Hematopoietic multipotent progenitor cell treated with erythropoietin and hydrocortisone succinate and interleukin-3 and kit ligand, for 17 days (in vitro differentiated cells): Measurements from ENCODE around the gene TNFRSF25.
"Not testable (repeated sequence)": the region's sequence is repeated elsewhere in the genome, so short reads cannot be mapped to it uniquely, and the experiment has no call there.

Experiments
- DNase-seq: peaks from one replicate; pipeline ENCODE4 v3.0.0-alpha.2; 2015; ENCODE audit warnings: low spot score

The TNFRSF25 gene

DNA sequence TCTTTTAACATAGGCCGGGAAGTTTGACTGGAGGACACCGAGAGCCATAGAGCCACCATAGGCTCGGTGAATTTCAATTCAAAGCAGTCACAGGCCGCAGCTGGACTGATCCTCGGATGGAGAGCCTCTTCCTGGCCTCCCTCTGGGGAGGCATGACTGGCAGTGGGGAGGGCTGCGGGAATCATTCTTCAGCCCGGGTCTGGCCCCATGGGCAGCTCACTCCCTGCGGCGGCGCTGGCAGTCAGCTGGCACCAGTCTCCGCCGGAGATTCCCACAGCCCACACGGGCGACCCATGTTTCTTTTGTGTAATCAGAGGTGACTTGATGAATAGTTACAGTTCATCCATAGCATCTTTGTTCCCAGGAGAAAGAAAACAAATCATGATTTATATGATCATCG is 30.8 kb downstream of the TNFRSF25 start:
- DNase-seq = no peak

- DNase-seq = no peak
Measured at GRCh38 chr1:6434186-6434585, 31.8 kb downstream of the TNFRSF25 start.

DNA sequence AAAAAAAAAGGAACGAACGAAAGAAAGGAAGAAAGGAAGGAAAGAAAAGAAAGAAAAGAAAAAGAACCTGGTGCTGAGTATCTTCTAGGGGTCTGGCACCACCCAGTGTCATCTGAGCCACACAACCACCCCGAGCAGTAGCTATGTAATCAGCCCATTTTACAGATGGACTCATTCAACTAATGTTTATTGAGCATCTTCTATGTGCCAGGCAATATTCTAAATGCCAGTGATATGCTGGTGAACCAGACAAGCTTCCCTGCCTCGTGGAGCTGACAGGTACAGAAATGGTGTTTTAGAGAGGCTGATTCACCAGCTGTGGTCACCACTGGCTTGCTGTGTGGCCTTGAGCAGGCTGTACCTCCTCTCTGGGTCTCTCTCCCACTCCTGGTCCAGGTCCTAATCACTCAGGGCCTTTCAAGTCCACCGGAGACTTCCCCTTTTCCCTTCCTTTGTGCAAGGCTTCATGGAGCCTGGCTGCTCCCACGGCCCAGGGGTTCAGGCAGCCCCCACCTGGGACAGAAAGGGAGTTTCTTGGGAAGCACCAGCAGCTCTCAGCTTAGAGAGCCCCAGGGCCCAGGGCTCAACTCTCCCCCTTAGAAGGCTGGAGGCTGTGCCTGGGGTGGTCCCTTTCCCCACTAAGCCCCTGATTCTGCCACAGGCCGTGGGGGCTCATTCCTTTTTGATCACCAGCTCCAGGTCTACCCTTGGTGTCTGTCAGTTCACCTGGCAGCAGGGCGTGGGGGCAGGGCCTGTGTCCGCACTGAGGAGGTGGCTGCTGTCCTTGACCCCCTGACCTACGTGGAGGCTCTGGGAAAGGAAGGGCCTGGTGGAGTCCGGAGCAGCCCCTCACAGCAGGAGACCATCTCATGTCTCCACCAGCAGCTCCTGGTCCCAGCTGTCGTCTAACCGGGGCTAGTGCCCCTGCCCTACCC is 34.1 kb downstream of the TNFRSF25 start:
- not testable (repeated sequence) for DNase-seq

GRCh38 chr1:6429660-6430411 is 36.1 kb downstream of the TNFRSF25 start:
- DNase-seq = peak; percentile 55

GRCh38 chr1:6428453-6428852 is 37.5 kb downstream of the TNFRSF25 start:
- not testable (repeated sequence) for DNase-seq

DNA sequence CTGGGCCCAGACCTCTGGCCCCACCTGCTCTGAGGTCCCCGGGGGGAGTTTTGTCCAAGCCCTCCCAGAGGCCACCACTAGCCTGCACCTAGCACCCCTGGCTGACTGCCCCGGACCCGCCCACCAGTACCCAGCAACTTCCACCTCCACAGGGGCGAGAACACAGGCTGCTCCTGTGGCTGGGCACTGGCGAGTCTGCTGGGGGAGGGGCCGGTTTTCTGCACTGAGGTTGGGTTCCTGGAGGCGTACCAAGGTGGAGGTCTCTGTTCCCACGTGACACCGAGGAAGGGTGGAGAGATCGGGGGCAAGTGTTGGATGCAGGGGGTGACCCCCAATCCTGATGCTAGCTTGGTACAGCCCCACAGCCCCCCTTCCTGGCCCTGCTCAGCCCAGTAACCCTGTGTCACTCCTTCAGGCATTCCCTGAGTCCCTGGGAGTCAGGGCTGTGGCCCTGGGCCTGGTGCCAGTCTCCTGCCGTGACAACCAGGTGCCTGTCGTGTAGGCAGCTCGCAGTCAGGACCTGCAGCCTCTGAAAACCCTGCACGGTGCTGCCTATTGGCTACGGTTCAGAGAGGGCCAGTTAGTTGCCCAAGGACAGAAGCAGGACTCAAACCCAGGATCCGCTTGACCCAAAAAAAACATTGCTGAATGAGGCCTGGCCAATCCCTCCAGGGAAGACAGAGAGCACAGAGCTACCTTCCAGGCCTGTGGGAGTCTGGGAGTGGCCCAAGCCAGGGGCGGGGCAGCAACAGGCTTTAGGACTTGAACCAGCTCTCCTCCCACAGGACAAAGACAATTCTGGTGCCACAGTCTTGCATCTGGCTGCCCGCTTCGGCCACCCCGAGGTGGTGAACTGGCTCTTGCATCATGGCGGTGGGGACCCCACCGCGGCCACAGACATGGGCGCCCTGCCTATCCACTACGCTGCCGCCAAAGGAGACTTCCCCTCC is 38.3 kb downstream of the TNFRSF25 start:
- peak; percentile 37 for DNase-seq

DNA sequence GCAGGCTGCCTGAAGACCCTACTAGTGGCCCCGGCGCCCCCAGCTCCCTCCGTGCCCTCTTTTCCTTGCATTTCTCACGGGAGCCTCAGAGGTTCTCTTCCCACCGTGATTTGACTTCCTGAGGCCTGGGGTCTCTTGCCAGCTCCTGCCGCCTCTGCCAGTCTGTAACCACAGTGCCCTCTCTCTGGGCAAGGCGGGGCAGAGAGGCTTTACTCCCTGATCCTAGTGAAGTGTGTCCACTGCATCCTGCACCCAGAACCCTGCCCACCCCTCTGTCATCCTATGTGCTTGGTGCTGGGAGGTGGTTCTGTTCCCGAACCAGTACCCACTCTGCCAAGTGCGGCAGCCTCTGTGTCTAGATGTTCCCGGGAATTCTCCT is 39.0 kb downstream of the TNFRSF25 start:
- DNase-seq = no peak

DNA sequence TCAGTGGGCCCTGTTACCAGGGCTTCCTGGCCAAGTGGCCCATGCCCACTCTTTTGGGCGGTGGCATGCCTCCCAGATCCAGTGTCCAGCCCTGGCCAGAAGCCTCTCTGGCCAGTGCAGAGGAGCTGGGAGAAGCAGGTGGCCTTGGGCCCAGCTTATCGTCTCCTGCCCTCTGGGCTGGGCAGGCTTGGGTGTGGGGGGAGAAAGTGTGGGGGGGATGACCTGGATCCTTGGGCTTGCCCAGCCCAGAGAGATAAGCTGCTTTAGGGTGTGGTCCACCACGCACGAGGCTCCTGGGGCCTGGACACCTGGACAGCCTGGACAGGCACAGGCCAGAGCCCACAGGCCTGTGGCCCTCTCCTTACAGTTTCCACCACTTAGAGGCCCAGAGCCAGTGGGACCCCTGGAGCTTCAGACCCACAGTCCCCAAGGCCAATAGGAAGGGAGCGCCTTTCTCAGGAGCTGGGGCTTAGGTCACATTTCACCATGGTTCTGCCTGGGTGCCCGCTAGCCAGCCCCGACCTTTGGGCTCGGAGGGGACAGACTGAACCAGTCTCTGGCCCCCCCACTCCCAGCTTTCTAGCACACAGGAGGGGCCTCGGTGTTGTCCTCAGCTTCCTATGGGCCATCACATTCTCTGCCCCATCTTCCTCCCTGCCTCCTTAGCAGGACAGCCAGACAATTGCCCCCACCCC is 39.5 kb downstream of the TNFRSF25 start:
- DNase-seq = peak; percentile 59

DNA sequence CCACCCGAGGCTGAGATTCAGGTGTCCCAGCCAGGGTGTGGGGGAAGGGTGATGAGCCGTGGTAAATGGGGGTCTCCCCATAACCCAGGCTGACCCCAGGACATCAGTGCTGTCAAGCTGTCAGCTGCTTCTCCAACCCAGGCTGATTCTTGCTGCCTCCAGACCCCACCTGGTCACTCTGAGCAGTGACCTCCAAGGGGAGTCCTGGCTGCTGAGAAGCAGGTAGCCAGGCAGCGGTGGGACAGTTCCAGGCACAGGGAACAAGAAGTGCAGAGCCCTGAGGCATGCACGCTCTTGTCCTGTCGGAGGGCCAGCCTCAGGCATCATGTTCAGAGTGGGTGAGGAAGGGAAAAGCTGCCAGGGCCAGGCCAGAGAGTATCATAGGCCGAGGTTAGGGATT is 40.3 kb downstream of the TNFRSF25 start:
- no peak for DNase-seq

GRCh38 chr1:6424619-6425593 is 41.1 kb downstream of the TNFRSF25 start, which contains the start of gene ESPN:
TSS of gene ESPN (plus strand) at chr1:6424776. CDS start at chr1:6424956, 180 bp downstream.
- DNase-seq = peak; percentile 32

DNA sequence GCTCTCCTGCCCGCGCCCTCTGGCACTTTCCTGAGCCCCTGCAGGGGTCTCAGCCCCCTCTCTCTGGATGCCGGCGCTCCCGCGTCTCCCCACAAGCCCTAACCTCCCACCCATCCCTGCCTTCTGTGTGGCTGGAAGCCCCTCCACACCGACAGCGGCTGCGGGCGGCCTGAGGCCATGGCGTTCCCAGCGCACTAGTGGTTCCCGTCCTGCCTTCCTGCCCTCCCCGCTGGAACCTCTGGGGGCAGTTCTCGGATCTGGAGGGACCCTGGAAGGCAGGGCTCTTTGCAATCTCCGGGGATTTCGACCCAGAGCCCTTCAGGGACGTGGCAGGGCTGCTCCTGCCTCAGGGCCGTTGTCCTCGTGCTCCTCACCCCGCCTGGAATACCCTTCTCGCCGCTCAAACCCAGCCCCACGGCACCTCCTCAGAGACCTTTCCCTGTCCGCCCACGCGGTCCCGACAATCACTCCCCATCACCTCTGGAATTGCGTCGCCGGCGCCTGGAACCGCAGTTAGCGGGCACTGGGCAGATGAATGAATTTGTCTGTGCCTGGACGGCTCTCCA is 41.9 kb downstream of the TNFRSF25 start:
- no peak for DNase-seq

GRCh38 chr1:6423321-6423999 is 42.5 kb downstream of the TNFRSF25 start:
- peak; percentile 55 for DNase-seq

DNA sequence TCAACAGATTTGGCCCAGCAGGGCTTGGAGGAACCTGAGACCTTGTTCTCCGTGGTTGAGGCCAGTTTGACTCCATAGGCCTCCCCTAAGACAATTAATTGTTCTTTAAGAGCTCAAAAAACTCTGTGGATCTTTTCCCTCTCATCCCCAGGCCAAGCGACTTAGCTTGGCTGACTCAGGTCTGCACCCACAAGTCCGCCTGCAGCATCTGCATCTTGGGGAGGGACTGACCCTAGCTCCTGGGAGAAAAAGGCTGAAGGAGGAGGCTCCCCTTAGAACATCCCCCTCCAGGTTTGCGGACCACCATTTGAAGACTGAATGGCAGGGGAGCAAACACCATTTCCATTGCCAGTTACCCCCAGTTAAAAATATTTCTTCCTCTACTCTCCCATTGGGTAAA is 44.7 kb downstream of the TNFRSF25 start:
- DNase-seq = no peak

- DNase-seq = no peak
Measured at GRCh38 chr1:6420454-6421042, 45.4 kb downstream of the TNFRSF25 start.

- DNase-seq = no peak
Measured at GRCh38 chr1:6419804-6420453, 46.0 kb downstream of the TNFRSF25 start, which contains the start of gene HES2. TSS of gene HES2 (minus strand) at chr1:6419919. CDS start at chr1:6419820, 99 bp downstream.

DNA sequence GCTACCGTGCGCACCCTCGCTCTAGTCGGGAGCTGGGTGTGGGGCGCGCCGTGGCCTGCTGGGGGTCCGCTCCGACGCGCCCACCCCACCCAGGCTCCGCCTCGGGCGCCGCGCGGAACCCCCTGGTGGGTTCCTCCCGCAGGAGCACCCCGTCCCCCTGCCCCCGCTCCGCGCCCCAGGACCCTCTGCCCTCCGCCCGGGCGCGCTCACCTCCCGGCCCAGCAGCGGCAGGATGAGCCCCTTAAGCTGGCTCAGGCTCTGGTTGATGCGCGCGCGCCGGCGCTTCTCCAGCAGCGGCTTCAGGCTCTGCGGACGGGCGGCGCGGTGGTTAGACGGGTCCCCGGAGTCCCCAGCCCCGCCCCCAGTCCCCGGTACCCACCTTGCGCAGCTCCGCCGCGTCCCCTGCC is 46.6 kb downstream of the TNFRSF25 start:
- DNase-seq = no peak

GRCh38 chr1:6418668-6419396 is 47.1 kb downstream of the TNFRSF25 start:
- no peak for DNase-seq
